Naive thymus-derived CD4-positive, alpha-beta T cell (primary cell): ENCODE measurements around the gene ZDBF2. TPM values are rescaled to one million over a fixed set of nuclear protein-coding genes. Genes with fewer than 3 reads are reported as not detected.

Source experiments
- ATAC-seq: fragments of 150-1000 bp; cut with Tn5 transposase; 2 replicates; pipeline ENCODE4 v1.10.0; 2021; ENCODE audit warnings: mild to moderate bottlenecking, moderate library complexity
- CTCF ChIA-PET: fragments of 350-600 bp; sonication (Branson Sonifier 250); formaldehyde crosslinking; loops from one replicate; lab custom pipeline; 2021; ENCODE audit warnings: antibody characterized with exemption; lab: Charles Lee
- POLR2A ChIA-PET: fragments of 350-600 bp; sonication (Branson Sonifier 250); formaldehyde crosslinking; loops from one replicate; lab custom pipeline; 2021; ENCODE audit warnings: antibody characterized with exemption, inconsistent platforms; lab: Charles Lee
- DNase-seq, 9 donors: peaks; one replicate each; pipeline versions ENCODE4 v3.0.0 to v3.0.0-alpha.2; 2020 to 2022; ENCODE audit warnings: mixed read lengths in 1 of 9
- H3K27ac ChIP-seq: one replicate; pipeline ENCODE4 v1.7.0; 2013; ENCODE audit warnings: mild to moderate bottlenecking, low read depth, low read length, moderate library complexity
- H3K27me3 ChIP-seq, 2 donors: one replicate each; pipeline ENCODE4 v1.7.0; 2013; ENCODE audit warnings: low read length in 2 of 2, mild to moderate bottlenecking in 2 of 2, moderate library complexity in 2 of 2; ENCODE audit not compliant: control insufficient read depth in 2 of 2, insufficient read depth in 2 of 2
- H3K36me3 ChIP-seq, 3 experiments: 1 replicate in 2 of 3; 2 replicates in 1 of 3; pipeline ENCODE4 v1.7.0; 2013; ENCODE audit warnings: low read length in 3 of 3, mild to moderate bottlenecking in 3 of 3, moderate library complexity in 1 of 3; ENCODE audit not compliant: insufficient read depth in 3 of 3, control insufficient read depth in 2 of 3
- H3K4me1 ChIP-seq, 2 donors: one replicate each; pipeline ENCODE4 v1.7.0; 2013; ENCODE audit warnings: low read length in 2 of 2, mild to moderate bottlenecking in 2 of 2, moderate library complexity in 1 of 2; ENCODE audit not compliant: control insufficient read depth in 2 of 2, insufficient read depth in 2 of 2
- H3K4me3 ChIP-seq: 2 replicates; pipeline ENCODE4 v1.7.0; 2013; ENCODE audit warnings: mild to moderate bottlenecking, low read length
- H3K9me3 ChIP-seq, 3 experiments: 1 replicate in 2 of 3; 2 replicates in 1 of 3; pipeline ENCODE4 v1.7.0; 2013; ENCODE audit warnings: low read length in 3 of 3; ENCODE audit not compliant: control insufficient read depth in 2 of 3
- H3K27ac Mint-ChIP-seq, 9 donors: one replicate each; pipeline ENCODE4 v1.8.0; 2020 to 2022; ENCODE audit warnings: mixed read lengths in 9 of 9, mild to moderate bottlenecking in 8 of 9, moderate library complexity in 5 of 9, inconsistent platforms in 2 of 9
- H3K27me3 Mint-ChIP-seq, 5 donors: one replicate each; pipeline ENCODE4 v1.8.0; 2021 to 2022; ENCODE audit warnings: mixed read lengths in 5 of 5, mild to moderate bottlenecking in 1 of 5
- H3K36me3 Mint-ChIP-seq, 5 donors: one replicate each; pipeline ENCODE4 v1.8.0; 2020 to 2022; ENCODE audit warnings: mixed read lengths in 5 of 5, mild to moderate bottlenecking in 3 of 5, inconsistent platforms in 1 of 5
- H3K4me1 Mint-ChIP-seq, 7 donors: one replicate each; pipeline ENCODE4 v1.8.0; 2020 to 2022; ENCODE audit warnings: mixed read lengths in 7 of 7, mild to moderate bottlenecking in 3 of 7, inconsistent platforms in 1 of 7
- H3K4me3 Mint-ChIP-seq, 10 donors: one replicate each; pipeline ENCODE4 v1.8.0; 2020 to 2022; ENCODE audit warnings: mild to moderate bottlenecking in 10 of 10, mixed read lengths in 10 of 10, moderate library complexity in 6 of 10, inconsistent platforms in 2 of 10
- H3K9me3 Mint-ChIP-seq, 11 donors: one replicate each; pipeline ENCODE4 v1.8.0; 2020 to 2022; ENCODE audit warnings: mixed read lengths in 11 of 11, mild to moderate bottlenecking in 4 of 11, inconsistent platforms in 1 of 11, moderate library complexity in 1 of 11
- intact Hi-C, 2 donors: fragments of 100-400 bp; cut with micrococcal nuclease; formaldehyde crosslinking; loops; one replicate each; pipeline ENCODE4 v1.15.1; 2023
- polyA plus RNA-seq, 2 donors: library from polyadenylated mRNA; unstranded; fragments of 300-500 nt; fragmentation: Illumina TruSeq; gene quantifications; one replicate each; pipeline ENCODE4 v1.2.3, GENCODE V29; 2021
- total RNA-seq, 6 experiments: library from RNA in 5 of 6; stranded (reverse) in 5 of 6; gene quantifications; 1 replicate in 5 of 6; 2 replicates in 1 of 6; pipeline ENCODE4 v1.2.3 and lab custom pipeline; 2021 to 2026

Gene ZDBF2
- total and polyA plus RNA-seq, 7 experiments from 2014 or later = 4.4 to 22.4 (median 15.7) TPM

DNA sequence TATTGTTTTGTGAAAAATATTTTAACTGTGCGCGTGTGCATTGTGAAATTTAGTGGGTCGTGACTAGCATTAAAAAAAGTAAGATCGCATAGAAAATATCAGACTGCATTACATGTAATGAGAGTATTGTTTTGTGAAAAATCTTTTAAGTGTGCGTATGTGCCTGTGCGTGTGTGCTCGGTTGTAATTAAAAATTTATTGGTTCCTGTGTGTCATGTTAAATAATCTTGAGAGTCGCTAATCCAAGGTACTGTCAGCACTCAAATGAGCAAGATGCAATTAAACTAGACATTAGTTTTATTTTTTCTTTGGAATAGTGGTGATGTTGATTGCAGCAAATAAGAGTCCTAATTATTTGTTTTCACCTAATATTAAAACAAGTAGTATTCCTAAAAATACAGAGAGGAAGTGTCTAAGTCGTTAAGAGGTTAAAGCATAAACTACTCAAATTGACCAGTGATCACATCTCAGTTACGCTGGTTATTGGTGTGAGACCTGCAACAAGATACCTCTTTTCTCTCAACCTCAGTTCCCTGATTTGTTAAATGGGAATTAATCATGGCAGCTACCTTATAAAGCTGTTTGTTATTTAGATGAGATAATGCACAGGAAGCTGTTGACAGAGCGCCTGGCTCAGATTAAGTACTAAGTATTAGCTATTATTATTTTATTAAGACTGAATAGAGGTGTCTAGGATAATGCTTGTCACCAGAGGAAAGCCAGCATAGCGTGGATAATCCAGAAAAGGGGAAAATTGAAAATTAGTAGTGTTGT, 1.9 kb downstream of the ZDBF2 start:
- H3K4me3 Mint-ChIP-seq = peak overlapping the region; percentile 83 to 94 (median 90)
- DNase-seq (no peak), ATAC-seq (no peak)
- peaks cover 9 to 25% (median 20%) of the 10 kb centered on the region in 7 donors for H3K4me1 Mint-ChIP-seq
- H3K36me3 Mint-ChIP-seq = peaks cover 0 to 4% (median 0%) of the 10 kb centered on the region in 5 donors
- Histone ChIP-seq H3K4me3 (peak overlapping the region; percentile 54), H3K27me3 (peaks cover 0 to 6% of the 10 kb centered on the region in 2 donors), H3K36me3 (peaks cover 0 to 4% (median 0%) of the 10 kb centered on the region in 3 experiments), H3K9me3 (no peaks in the 10 kb centered on the region), H3K4me1 (peaks cover 8 to 14% of the 10 kb centered on the region in 2 donors), H3K27ac (no peak overlapping the region)
- POLR2A ChIA-PET = interaction anchor here (1.0 kb wide), 1 partner anchor 116 kb away, joined by 3 read pairs; the partner anchor contains the start of gene EEF1B2
- H3K27ac Mint-ChIP-seq = peak overlapping the region in 3 of 9 donors; percentile 24 to 95 (median 90)
- peaks cover 0 to 20% (median 2%) of the 10 kb centered on the region in 11 donors for H3K9me3 Mint-ChIP-seq
- H3K27me3 Mint-ChIP-seq = peaks cover 10 to 54% (median 47%) of the 10 kb centered on the region in 5 donors
- CTCF ChIA-PET = no interaction called here
- intact Hi-C loops = loop anchor here (10.0 kb wide), 6 partner anchors 192 to 1988 kb away; partner anchors contain the start of genes FASTKD2 (in 1 of the 2), INO80D (in 1 of the 2), MDH1B (in 1 of the 2) and METTL21A (in 1 of the 2)

DNA sequence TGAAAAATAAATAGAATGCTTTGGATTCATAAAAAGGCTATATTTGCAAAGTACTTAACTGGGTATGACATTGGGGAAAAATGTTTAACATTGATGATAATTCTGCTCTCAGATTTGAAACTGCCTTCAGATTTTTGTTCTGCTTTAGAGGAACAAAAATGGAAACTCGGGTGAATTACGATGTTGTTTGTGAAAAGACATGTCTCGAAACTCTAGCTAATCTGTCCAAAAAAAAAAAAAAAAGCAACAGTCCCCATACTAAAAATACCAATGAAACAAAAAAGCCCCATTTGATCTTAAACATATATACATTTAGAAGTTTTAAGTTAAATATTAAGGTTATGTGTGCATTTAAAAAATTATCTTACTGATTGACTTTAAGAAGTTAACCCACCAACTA, 3.0 kb downstream of the ZDBF2 start:
- Histone ChIP-seq H3K9me3 (no peaks in the 10 kb centered on the region), H3K36me3 (peaks cover 0 to 4% (median 0%) of the 10 kb centered on the region in 3 experiments), H3K4me3 (no peak overlapping the region), H3K27ac (no peak overlapping the region), H3K27me3 (peaks cover 0 to 6% of the 10 kb centered on the region in 2 donors), H3K4me1 (peaks cover 8 to 14% of the 10 kb centered on the region in 2 donors)
- H3K36me3 Mint-ChIP-seq = peaks cover 4 to 11% (median 10%) of the 10 kb centered on the region in 5 donors
- POLR2A ChIA-PET = interaction anchor here (0.6 kb wide), 1 partner anchor 118 kb away, joined by 3 read pairs; the partner anchor contains the start of gene EEF1B2
- H3K27ac Mint-ChIP-seq = peak overlapping the region in 1 of 9 donors; percentile 53
- intact Hi-C loops = loop anchor here (10.0 kb wide), 6 partner anchors 193 to 1987 kb away; partner anchors contain the start of genes FASTKD2 (in 1 of the 2), INO80D (in 1 of the 2), MDH1B (in 1 of the 2) and METTL21A (in 1 of the 2)
- CTCF ChIA-PET = no interaction called here
- H3K4me1 Mint-ChIP-seq = peaks cover 9 to 25% (median 20%) of the 10 kb centered on the region in 7 donors
- peaks cover 0 to 17% (median 2%) of the 10 kb centered on the region in 11 donors for H3K9me3 Mint-ChIP-seq
- no peak overlapping the region for H3K4me3 Mint-ChIP-seq
- DNase-seq (no peak), ATAC-seq (no peak)
- H3K27me3 Mint-ChIP-seq = peaks cover 15 to 47% (median 43%) of the 10 kb centered on the region in 5 donors

DNA sequence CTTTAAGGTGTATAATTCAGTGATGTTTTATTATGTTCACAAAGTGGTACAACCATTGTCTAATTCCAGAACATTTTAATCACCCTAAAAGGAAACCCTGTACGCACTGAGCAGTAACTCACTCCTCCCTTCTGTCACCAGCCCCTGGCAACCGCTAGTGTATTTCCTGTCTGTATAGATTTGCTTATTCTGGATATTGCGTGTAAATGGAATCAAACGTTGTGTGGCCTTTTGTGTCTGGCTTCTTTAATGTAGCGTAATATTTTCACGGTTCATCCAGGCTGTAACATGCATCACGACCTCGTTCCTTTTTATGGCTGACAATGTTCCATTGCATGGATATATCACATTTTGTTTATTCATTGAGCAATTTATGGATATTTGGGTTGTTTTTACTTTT, 8.3 kb downstream of the ZDBF2 start:
- H3K4me3 ChIP-seq = no peak overlapping the region
- Mint-ChIP-seq H3K36me3 (peaks cover 22 to 57% (median 40%) of the 10 kb centered on the region in 5 donors), H3K27me3 (peaks cover 5 to 17% (median 10%) of the 10 kb centered on the region in 5 donors), H3K4me1 (peaks cover 0 to 10% (median 0%) of the 10 kb centered on the region in 7 donors), H3K27ac (no peak overlapping the region), H3K4me3 (no peak overlapping the region), H3K9me3 (peaks cover 0 to 23% (median 12%) of the 10 kb centered on the region in 11 donors)
- POLR2A ChIA-PET = no interaction called here
- peaks cover 0 to 6% (median 0%) of the 10 kb centered on the region in 3 experiments for H3K9me3 ChIP-seq
- no peak overlapping the region for H3K27ac ChIP-seq
- CTCF ChIA-PET = no interaction called here
- no peaks in the 10 kb centered on the region for H3K4me1 ChIP-seq
- DNase-seq (no peak), ATAC-seq (no peak)
- peaks cover 0 to 4% (median 0%) of the 10 kb centered on the region in 3 experiments for H3K36me3 ChIP-seq
- no peaks in the 10 kb centered on the region for H3K27me3 ChIP-seq
- intact Hi-C loops = no loop called here

DNA sequence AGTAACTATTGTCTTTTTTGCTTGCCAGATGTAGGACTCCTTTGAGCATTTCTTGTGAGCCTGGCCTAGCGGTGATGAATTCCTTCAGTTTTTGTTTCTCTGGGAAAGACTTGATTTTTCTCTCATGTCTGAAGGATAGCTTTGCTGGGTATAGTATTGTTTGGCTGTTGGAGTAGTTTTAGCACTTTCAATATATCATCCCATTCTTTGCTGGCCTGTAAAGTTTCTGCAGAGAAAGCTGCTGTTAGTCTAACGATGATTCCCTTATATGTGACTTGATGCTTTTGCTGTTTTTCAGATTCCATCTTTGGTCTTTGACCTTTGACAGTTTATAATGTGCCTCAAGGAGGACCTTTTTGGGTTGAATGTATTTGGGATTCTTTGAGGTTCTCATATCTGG, 12.7 kb downstream of the ZDBF2 start:
- H3K36me3 Mint-ChIP-seq = peaks cover 31 to 91% (median 71%) of the 10 kb centered on the region in 5 donors
- peaks cover 0 to 10% (median 0%) of the 10 kb centered on the region in 7 donors for H3K4me1 Mint-ChIP-seq
- H3K4me3 Mint-ChIP-seq = no peak overlapping the region
- no peak overlapping the region for H3K4me3 ChIP-seq
- H3K27ac ChIP-seq = no peak overlapping the region
- ATAC-seq = no peak
- ChIA-PET POLR2A (no interaction called here), CTCF (no interaction called here)
- H3K36me3 ChIP-seq = peaks cover 0 to 12% (median 0%) of the 10 kb centered on the region in 3 experiments
- no peaks in the 10 kb centered on the region for H3K27me3 ChIP-seq
- intact Hi-C loops = no loop called here
- H3K4me1 ChIP-seq = no peaks in the 10 kb centered on the region
- peaks cover 0 to 22% (median 8%) of the 10 kb centered on the region in 5 donors for H3K27me3 Mint-ChIP-seq
- H3K9me3 Mint-ChIP-seq = peaks cover 0 to 44% (median 20%) of the 10 kb centered on the region in 11 donors
- no peak overlapping the region for H3K27ac Mint-ChIP-seq
- DNase-seq = no peak
- peaks cover 0 to 6% (median 0%) of the 10 kb centered on the region in 3 experiments for H3K9me3 ChIP-seq

DNA sequence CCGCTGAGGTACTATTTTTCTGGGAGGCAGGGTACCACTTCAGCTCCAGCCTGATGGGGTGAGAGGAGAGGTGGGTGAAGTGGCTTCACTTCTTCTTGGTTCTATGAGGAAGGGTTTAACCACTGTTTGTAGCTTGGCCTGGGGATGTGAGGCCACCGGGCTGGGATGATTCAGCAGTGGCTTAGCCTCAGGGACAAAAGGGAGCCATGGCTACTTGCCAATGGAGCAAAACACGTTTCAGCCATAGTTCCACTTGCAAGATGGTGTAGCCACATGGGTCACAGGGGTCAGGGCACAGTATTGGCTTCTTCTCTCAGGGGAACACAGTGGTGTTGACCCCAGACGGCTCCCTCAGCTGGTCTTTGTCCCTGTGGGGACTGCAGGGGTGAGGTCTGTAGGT, 14.9 kb downstream of the ZDBF2 start:
- peaks cover 18 to 88% (median 66%) of the 10 kb centered on the region in 5 donors for H3K36me3 Mint-ChIP-seq

DNA sequence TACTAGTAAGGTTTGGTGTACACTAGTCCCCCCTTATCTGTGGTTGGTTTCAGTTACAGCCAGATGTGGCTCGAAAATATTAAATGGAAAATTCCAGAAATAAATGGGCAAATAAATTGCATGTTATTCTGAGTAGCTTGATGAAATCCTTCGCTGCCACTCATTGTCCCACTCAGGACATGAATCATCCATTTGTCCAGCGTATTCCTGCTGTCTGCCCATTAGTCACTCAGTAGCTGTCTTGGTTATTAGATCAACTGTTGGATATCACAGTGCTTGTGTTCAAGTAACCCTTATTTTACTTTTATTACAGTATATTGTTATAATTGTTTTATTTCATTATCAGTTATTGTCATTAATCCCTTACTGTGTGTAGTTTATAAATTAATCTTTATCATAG, 21.7 kb downstream of the ZDBF2 start:
- Histone ChIP-seq H3K4me1 (no peaks in the 10 kb centered on the region), H3K9me3 (no peaks in the 10 kb centered on the region), H3K27ac (no peak overlapping the region), H3K27me3 (no peaks in the 10 kb centered on the region), H3K36me3 (no peaks in the 10 kb centered on the region), H3K4me3 (no peak overlapping the region)
- intact Hi-C loops = no loop called here
- ChIA-PET CTCF (no interaction called here), POLR2A (no interaction called here)
- no peak overlapping the region for H3K27ac Mint-ChIP-seq
- peaks cover 0 to 44% (median 30%) of the 10 kb centered on the region in 5 donors for H3K36me3 Mint-ChIP-seq
- DNase-seq = no peak
- ATAC-seq = no peak
- peaks cover 0 to 9% (median 0%) of the 10 kb centered on the region in 5 donors for H3K27me3 Mint-ChIP-seq
- H3K9me3 Mint-ChIP-seq = peaks cover 0 to 13% (median 0%) of the 10 kb centered on the region in 11 donors
- no peak overlapping the region for H3K4me3 Mint-ChIP-seq
- H3K4me1 Mint-ChIP-seq = no peaks in the 10 kb centered on the region

More for the DNA sequence above, 14.9 kb downstream of the ZDBF2 start:
- Histone ChIP-seq H3K27ac (no peak overlapping the region), H3K4me3 (no peak overlapping the region), H3K4me1 (no peaks in the 10 kb centered on the region), H3K27me3 (no peaks in the 10 kb centered on the region), H3K9me3 (peaks cover 0 to 6% (median 0%) of the 10 kb centered on the region in 3 experiments), H3K36me3 (peaks cover 0 to 12% (median 0%) of the 10 kb centered on the region in 3 experiments)
- ATAC-seq (no peak), DNase-seq (no peak)
- Mint-ChIP-seq H3K9me3 (peaks cover 0 to 47% (median 20%) of the 10 kb centered on the region in 11 donors), H3K4me1 (peaks cover 0 to 9% (median 0%) of the 10 kb centered on the region in 7 donors), H3K4me3 (no peak overlapping the region), H3K27ac (no peak overlapping the region), H3K27me3 (peaks cover 0 to 22% (median 0%) of the 10 kb centered on the region in 5 donors)
- intact Hi-C loops = no loop called here
- CTCF ChIA-PET = no interaction called here
- POLR2A ChIA-PET = no interaction called here
